HG03135 (cell line): Measurements from ENCODE around the gene DST.
A peak's percentile ranks its signal among the peaks of the same experiment; 100 is the strongest.
"Not testable (repeated sequence)": the region's sequence is repeated elsewhere in the genome, so short reads cannot be mapped to it uniquely, and the experiment has no call there.

ENCODE experiments used
- ATAC-seq: cut with Tn5 transposase; IDR thresholded peaks from one replicate; pipeline ENCODE4 v1.9.1; 2021; ENCODE audit warnings: mild to moderate bottlenecking, moderate library complexity; ENCODE audit not compliant: unreplicated experiment

DST gene

DNA sequence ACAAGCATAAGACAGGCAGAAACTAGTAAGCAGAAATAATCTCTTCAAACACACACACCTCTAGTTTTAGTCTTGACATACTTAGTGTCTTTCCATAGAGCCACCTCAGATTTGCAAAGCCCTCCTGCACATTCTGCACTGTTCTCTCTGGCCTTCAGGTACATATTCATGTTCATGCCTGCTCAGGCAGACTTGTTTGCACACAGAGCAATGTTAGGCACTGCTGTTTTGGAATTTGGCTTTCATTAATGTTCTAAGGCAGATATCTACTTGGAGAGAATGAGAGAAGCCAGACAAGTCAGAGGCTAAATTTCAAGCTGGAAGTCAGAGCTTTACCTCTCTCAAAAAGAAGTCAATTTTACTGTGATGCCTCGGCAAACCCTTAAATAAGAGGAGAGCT, 21.3 kb upstream of the DST start:
- ATAC-seq, result no peak

DNA sequence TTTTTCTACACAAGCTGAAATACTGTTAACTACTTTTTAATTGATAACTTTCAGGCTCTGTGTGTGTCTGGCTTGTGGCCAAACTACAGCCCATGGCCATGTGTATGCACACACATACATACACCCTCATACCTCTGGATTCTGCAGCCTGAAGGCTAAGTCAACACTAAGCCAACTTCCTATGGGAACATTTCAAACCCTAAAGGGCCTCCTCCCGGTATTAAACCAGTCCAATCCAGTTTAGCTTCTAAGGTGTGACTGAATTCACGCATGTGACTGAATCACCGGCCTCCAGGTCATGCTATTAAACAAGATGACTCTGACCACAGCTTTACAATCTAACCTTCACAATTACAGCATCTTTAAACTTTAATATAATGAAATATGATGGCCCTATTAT, 20.7 kb upstream of the DST start:
- ATAC-seq, result no peak

DNA sequence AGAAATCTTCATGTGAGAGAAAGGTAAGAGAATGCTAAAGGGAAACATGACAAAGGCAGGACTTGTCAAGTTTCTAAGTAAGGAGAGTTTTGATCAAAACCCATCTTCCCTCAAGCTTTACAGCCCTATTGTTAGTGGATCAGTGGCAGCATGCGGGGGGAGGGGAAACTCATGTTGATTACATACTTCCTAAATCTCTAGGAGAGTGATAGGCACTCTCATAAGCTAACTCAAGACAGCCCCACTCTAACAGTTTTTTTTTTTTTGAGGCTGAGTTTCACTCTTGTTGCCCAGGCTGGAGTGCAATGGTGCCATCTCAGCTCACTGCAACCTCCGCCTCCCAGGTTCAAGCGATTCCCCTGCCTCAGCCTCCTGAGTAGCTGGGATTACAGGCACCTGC, 18.6 kb upstream of the DST start:
- not testable (repeated sequence) for ATAC-seq

DNA sequence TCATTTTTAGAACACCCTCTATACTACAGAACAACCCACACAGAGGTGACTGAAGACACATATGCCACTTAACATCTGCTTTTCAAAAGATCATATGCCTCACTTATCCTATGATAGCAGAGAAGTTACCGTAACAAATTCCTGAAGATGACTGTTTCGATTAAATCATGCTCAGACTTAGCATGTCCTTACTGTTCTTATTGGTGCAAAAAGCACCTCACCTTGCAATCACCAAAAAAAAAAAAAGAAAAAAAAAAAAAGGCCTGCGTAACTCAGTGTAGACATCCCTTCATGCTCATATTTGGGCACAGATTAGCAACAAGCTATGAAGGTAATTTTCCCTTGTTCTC, 17.7 kb upstream of the DST start:
- ATAC-seq, result no peak

DNA sequence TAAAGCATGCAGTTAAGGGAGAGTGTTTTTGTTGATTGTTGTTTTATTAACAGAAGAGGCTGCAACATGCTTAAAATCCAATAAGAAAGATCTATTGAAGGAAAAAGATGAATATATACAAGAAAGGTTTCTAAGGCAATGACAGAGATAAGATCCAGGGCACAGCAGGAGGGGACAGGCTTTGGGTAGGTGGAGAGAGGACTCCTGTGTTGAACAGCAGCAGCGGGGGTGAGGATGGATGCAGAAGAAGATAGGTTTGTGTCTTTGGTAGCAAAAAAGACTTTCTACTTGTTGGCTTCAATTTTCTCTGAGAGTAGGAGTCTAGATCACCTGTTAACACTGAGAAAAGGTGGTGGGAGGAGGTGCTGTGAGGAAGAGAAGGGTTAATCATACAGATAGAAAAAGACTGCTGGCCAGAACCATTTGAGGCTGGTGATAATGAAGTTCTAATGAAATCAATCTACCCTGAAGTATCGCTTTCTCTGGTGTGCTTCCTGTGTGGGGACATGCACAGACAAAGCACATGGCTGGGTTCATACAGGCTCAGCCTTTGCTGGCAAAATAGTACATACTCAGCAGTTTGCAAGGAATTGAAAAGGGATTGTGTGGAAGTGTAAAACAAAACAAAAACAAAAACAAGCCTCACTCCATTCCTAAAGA, 17.2 kb upstream of the DST start:
- ATAC-seq, result peak; percentile 86

DNA sequence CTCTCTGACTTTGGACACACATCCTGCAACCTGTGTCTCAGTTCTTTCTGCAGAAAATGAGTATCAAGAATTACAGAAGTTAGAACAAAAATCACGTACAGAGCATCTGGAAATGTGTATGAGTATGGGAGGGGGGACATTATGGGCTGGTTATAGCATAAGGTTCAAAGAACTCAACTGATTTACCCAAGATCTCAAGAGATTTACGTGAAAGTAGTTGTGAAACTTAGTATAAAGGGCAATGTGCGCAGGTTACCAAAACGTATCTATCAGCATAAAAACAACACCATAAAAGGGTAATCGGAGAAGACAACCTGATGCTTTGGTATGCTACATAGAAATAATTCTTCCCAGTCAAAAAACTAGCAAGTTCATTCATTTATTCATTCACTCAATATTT, 15.6 kb upstream of the DST start:
- ATAC-seq, result no peak

DNA sequence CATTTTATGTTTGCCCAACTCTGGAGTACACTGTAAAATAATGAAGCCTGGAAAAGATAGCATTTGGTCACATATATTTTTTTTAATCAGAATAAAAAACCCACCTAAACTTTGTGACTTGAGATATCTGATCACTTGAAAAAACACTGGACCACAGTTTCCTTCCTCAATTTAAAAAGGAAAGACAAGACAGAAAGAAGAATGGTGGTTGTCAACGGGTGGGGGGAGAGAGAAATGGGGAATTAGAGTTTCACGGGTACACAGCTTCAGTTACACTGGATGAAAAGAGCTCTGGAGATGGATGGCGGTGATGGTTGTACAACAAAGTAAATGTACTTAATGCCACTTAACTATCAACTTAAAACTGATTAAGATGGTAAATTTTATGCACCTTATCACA, 14.7 kb upstream of the DST start:
- ATAC-seq, result no peak

DNA sequence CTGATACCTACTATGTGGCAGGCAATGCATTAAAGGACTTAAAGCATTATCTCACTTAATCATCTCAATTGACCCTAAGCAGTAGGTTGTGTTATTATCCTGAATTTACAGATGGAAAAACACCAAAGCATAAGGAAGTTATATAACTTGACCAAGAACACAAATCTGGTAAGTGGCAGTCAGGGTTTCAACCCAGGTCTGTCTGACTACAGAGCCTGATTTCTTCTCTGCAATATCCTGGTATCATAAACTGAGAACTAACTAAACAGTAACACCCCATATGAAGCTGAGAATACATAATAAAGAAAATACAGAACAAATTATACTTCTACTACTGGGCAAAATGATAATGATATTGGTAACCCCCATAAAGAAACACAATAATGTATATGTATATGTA, 13.8 kb upstream of the DST start:
- ATAC-seq, result no peak

DNA sequence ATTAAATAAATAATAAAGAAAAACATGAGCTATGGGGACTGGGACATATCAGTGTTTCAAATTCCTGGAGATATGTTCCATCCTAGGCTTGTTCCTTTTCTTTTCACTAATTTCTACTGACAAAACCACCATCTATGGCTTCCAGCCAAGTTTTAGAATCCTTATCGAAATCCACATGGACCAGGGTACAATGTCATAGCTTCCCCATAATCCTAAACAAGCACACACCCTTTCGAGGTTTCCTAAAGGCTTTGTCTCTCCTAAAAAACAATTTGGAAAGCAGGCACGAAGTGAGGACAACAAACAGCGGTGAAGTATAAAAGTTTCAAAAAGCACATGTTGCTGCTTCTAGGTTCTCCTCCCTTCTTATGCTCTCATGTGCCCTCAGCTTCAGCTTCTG, 13.3 kb upstream of the DST start:
- no peak for ATAC-seq

DNA sequence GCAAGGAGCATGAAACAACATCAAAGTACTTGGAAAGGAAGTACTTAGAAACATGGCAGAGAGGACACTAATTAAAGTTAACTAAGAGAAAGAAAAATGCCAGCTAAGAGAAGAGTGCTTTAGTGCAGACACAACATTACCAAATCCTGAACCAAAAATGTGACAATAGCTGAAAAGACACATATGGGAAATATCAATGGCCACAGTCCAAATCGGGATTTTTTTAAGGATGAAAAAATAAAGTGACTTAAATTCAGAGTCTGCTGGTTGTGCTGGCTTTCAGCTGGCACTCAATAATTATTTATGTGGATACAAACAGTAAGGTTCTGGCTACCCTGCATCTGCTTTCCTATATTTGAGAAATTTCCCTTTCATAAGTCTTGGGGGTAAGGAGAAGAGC, 12.6 kb upstream of the DST start:
- ATAC-seq, result no peak

DNA sequence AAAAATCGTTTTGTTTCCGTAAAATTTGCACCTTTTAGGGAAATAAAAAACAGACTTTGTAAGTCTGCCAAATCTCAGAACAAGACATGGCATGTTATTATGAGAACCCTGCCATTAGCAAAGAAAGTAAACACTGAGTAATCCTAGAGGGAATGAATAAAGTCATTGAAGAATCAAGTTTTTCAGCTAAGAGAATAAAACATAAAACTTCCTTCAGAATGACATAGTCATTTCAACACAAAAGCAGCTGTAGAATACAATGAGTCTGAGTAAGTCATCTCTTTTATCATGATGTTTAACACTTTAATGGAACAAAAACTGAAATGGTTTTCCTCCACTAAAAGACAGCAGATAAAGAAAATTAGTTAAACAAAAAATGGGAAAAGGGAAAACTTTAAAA, 10.3 kb upstream of the DST start:
- ATAC-seq, result no peak

DNA sequence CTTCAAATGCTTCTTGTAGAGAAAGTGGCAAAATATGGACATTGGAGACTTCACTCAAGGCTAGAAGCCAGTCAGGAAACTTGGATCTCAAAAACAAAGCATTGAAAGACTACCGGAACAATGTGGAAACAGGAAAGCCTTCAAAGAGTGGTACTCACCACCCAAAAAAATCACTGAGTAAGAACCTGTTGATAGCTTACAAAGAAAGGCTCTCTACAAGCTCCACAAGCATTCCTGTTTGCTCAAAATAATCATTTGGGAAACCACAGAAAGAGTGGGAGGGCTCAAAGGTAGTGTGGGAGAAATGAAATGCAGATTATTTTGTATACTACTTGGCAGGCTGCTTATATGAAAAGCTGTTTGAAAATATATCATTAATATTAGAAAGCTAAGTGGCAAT, 9.5 kb upstream of the DST start:
- no peak for ATAC-seq

DNA sequence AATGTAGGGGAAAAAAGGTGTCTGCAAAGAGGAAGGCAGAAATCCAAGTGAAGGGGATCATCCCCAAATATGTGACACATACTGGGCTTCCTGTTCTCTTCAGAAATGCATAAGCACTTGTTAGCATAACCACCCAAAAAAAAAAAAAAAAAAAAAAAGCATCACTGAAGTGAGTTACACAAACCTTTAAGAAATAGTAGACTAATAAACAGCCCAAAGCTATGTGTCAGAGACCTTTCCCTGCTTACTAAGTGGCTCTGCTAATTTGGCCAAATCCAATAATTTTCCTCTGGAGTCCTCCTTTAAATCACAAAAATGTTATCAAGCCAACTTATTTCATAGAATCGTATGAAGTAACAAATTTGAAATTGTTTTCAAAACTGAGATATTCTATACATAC, 7.5 kb upstream of the DST start:
- ATAC-seq, result no peak

DNA sequence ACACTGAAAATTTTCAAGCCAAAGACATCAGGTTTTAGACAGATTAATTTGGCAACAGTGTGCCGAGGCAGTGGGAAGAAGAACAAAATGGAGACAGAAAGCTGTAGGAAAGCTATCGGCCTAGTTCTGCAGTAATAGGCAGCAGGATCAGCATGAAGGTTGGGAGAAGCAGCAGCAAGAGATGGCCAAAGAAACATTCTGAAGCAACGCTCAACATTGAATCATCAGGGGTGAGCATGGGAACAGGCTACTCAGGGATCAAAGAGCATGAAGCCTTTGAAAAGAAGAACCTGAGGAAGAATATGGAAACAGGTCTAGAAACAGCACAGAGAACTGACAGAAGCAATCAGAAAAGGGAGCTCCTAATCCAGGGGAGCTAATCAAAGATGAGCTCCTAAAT, 7.1 kb upstream of the DST start:
- ATAC-seq, result no peak

DNA sequence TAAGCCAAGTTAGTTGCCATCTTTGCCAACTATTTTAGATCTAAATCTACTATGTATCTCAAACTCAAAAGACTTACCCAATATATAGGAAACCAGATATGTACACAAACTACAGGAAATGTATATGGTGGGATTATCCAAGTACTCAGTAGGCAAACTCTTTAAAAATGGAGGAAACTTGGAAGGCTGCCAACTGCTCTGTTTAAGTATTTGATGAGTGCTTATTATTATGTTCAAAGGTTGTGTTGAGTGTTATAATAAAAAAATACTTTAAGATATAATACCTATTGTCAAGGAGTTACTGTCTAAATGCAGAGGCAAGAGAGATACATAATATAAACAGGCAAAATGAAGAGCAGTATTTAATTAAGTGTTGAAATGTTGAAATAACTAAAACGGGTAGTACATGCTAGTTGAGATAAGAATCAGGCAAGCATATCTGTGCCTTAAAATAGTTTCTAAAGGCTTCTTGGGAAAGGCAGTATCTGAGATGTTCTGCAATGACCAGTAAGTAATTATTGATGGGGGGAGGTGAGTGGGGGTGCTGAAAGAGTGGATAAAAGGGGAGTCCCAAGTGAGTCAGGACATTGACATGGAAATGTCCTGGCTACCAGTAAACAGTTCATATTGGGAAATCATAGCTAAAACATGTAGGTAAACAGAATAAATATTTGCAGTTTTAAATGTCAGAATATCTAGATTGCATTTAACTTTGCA, 6.5 kb upstream of the DST start:
- ATAC-seq, result no peak

DNA sequence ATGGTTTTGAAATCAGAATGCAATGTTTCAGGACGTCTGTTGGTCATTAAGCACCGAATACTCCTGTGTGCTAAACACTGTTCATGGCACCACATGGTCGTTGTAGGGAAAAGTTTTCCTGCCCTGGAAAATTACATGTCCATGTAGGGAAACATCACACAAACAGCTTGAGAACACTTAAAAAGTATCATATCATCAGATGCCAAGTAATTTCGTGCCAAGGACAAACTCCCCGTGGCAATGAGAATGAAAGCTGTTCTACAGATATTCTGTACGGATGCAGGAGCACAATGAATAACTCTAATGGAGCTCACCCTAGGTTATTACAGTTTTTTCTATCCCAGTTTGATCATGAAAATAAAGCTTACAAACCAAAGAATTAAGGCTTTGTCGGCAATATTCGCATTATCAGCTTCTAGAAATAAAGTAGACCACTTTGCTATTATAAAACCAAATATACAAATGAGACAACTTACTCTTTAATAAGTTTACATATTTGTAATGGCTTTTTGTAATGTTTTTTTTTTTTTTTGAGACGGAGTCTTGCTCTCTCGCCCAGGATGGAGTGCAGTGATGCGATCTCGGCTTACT, 4.6 kb upstream of the DST start:
- no peak for ATAC-seq

DNA sequence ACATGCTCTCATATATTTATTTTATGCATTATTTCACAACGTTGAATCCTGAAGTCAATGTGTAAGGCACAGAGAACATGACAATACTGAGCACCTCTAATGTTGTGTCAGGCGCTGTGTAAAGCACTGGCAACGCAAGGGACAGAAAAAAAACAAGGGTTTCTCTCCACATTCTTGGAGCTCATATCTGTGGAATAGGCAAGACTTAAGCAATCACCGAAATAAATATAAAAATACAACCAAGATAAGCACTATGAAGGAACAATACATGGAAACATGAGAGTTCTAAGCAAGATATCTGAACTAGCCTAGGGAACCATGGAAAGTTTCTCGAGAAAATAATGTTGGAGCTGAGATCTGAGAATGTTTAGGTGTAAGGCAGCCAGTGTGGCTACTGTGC, 1.7 kb upstream of the DST start:
- no peak for ATAC-seq

DNA sequence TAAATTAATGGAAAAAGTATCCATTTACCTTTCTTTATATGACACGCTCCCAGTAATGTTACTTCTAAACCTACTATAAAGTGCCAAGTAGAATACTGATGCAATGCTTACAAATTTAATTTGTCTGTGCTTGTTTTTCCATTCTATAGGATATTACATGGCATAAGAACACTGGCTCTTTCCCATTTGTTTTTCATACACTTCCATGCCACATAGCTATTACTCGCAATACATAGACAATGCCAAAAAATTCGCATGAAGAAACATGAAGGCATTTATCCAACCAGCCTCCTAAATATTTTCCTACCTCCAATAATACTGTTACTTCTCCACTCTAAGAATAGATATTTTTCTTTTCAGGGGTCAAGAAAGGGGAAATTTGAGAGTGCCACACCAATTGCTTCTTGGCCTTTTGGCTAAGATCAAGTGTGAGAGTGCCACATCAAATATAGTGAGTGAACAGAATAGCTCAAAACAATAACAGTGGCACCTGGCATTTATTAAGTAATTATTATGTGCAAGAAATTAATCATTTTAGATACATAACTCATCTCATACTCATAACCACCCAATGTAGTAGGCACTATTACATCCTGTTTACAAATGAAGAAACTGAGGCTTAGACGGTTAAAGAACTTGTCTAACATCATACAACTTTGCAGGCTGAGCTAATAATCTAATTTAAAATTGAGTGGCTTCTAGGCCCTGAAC, 845 bp upstream of the DST start:
- no peak for ATAC-seq

DNA sequence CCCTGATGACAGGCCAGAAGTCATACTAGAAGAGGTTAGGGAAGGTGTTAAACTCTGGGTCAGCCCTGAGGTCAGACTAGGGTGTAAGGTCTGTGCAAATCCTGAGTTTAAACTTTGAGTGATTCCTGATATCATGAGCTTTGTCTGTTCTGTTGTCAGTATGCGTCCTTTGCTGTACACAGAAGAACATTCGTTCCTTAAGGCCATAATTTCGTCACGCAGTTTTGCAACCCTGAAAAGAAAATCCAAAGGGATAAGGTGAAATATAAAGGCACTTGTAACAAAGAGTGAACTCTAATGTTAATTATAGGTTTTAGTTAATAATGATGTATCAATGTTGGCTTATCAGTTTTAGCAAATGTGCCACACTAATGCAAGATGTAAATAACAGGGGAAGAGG, 2.3 kb downstream of the DST start:
- ATAC-seq, result no peak

DNA sequence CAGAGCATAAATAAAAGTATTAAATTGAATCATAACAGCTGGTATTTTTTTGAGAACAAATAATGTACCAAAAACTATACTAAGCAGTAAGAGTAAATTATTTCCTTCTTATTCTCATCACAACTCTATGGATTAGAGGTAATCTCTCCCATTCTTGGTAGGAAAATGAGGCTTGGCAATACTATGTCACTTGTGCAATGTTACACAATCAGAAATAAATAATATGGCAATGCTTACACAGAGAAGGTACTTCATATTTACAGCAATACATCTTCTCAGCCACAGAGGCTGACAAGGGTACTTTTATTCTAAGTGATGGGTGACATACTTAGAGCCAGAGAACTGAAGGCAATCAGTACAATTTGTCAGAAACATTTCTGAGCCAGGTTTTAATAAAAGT, 3.9 kb downstream of the DST start:
- no peak for ATAC-seq

DNA sequence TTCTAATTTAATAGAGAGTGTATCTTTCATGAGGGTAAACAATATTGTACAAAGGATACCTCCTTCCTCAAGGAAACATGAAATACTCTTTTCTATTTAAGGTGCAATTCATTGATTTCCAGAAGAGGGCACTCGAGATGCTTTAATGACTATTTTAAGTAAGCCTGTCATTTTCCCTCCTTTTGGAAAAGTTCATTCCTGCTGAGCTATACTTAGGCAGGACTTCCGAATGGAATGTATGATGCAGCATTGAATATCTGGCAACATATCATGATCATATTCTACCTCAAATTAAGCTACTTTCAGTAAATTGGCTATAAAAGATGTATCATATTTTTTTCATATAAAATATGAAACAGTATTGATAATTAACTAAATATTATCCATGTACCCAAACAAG, 5.0 kb downstream of the DST start:
- ATAC-seq, result no peak

DNA sequence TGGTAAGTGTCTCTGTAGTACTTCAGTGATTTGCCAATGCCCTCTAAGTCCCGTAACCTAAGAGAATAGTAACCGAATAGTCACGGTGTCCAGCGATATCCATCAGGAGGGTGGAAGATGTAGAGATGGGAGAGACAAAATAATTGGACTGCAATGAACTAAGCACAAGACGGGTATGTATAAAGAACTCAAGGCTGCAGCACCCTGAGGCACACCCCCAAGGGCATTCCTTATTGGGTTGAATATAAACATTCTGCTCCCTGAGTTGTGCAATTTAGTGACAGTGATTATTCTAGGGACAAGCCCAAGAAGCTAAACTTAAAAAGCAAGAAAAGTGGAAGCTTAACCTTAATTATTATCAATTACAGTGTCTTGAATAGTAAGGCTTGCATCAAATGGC, 14.6 kb downstream of the DST start:
- no peak for ATAC-seq
